Hindlimb muscle (tissue), 1 donor: ENCODE measurements around the gene NRIP2. TPM values are rescaled to one million over a fixed set of nuclear protein-coding genes. Genes with fewer than 3 reads are reported as not detected.

Source experiments
- DNase-seq: peaks from one replicate; pipeline ENCODE4 v3.0.0-alpha.2; 2013
- polyA plus RNA-seq: library from polyadenylated mRNA; unstranded; fragments of 120-200 nt; gene quantifications from one replicate; pipeline ENCODE4 v1.2.1, GENCODE V29; 2013; ENCODE audit not compliant: insufficient read length

NRIP2 gene
- polyA plus RNA-seq, 1 donor, result 6.1 TPM

GRCh38 chr12:2805143-2805520, 29.7 kb downstream of the NRIP2 start:
- no peak for DNase-seq

- no peak for DNase-seq
Observed at GRCh38 chr12:2804393-2805142, 30.3 kb downstream of the NRIP2 start.

- DNase-seq, result no peak
Observed at GRCh38 chr12:2803635-2804392, 31.0 kb downstream of the NRIP2 start.

GRCh38 chr12:2801044-2801783, 33.6 kb downstream of the NRIP2 start:
- no peak for DNase-seq

GRCh38 chr12:2800046-2800570, 34.7 kb downstream of the NRIP2 start:
- DNase-seq, result no peak

GRCh38 chr12:2797721-2798418, 37.0 kb downstream of the NRIP2 start:
- DNase-seq, result no peak

- DNase-seq, result no peak
Observed at GRCh38 chr12:2796187-2796666, 38.6 kb downstream of the NRIP2 start.

- peak; percentile 78 for DNase-seq
Observed at GRCh38 chr12:2795291-2796186, 39.3 kb downstream of the NRIP2 start.

GRCh38 chr12:2794736-2795289, 40.0 kb downstream of the NRIP2 start, which contains the start of gene FKBP4:
Gene FKBP4, plus strand, starts transcription at chr12:2794970. Its CDS starts 170 bp downstream, at chr12:2795140.
- peak; percentile 93 for DNase-seq

- DNase-seq, result no peak
Observed at GRCh38 chr12:2794191-2794735, 40.6 kb downstream of the NRIP2 start.

- DNase-seq, result no peak
Observed at GRCh38 chr12:2793561-2793960, 41.3 kb downstream of the NRIP2 start.

GRCh38 chr12:2792671-2793500, 41.9 kb downstream of the NRIP2 start:
- DNase-seq, result no peak

- DNase-seq, result no peak
Observed at GRCh38 chr12:2791089-2791488, 43.7 kb downstream of the NRIP2 start.

- DNase-seq, result no peak
Observed at GRCh38 chr12:2785017-2785416, 49.8 kb downstream of the NRIP2 start.

- DNase-seq, result peak; percentile 63
Observed at GRCh38 chr12:2783936-2784600, 50.8 kb downstream of the NRIP2 start.

GRCh38 chr12:2779281-2779680, 55.6 kb downstream of the NRIP2 start:
- DNase-seq, result no peak

GRCh38 chr12:2776129-2776806, 58.6 kb downstream of the NRIP2 start:
- DNase-seq, result no peak

GRCh38 chr12:2775431-2775830, 59.4 kb downstream of the NRIP2 start:
- no peak for DNase-seq
